ENCODE results near the gene SLMAP.

GRCh38 chr3:57917601-57918000 is 161.5 kb downstream of the SLMAP start:
- TF ChIP-seq CTCF (IDR thresholded peaks at IDR 0.05) (no peak), POLR2A (IDR thresholded peaks at IDR 0.05) (no peak)
